GM12873 (cell line): ENCODE data around the gene TTC7B.

Experiments
- CTCF ChIP-seq: IDR thresholded peaks from 2 replicates; pipeline ENCODE4 v1.5.1; 2012; ENCODE audit warnings: low read depth, mild to moderate bottlenecking, moderate library complexity, low read length, control low read depth; ENCODE audit not compliant: insufficient read depth; ENCODE audit errors: missing control alignments

Gene TTC7B

GRCh38 chr14:90514566-90514965, 301.7 kb downstream of the TTC7B start:
- TF ChIP-seq CTCF: no peak

GRCh38 chr14:90514015-90514398, 302.2 kb downstream of the TTC7B start:
- no peak for TF ChIP-seq CTCF

- no peak for TF ChIP-seq CTCF
Measured at GRCh38 chr14:90513161-90514014, 302.8 kb downstream of the TTC7B start.

- no peak for TF ChIP-seq CTCF
Measured at GRCh38 chr14:90512329-90512991, 303.8 kb downstream of the TTC7B start.

- no peak for TF ChIP-seq CTCF
Measured at GRCh38 chr14:90511795-90512328, 304.4 kb downstream of the TTC7B start.

GRCh38 chr14:90511252-90511651, 305.0 kb downstream of the TTC7B start:
- TF ChIP-seq CTCF: no peak

GRCh38 chr14:90510159-90510558, 306.1 kb downstream of the TTC7B start:
- TF ChIP-seq CTCF: no peak
